ENCODE measurements around the gene RPS6KB1.
"Not testable (repeated sequence)": the region's sequence is repeated elsewhere in the genome, so short reads cannot be mapped to it uniquely, and the experiment has no call there.

RPS6KB1 gene
- total RNA-seq: 86.3 to 93.3 reads per million in 2 donors

DNA sequence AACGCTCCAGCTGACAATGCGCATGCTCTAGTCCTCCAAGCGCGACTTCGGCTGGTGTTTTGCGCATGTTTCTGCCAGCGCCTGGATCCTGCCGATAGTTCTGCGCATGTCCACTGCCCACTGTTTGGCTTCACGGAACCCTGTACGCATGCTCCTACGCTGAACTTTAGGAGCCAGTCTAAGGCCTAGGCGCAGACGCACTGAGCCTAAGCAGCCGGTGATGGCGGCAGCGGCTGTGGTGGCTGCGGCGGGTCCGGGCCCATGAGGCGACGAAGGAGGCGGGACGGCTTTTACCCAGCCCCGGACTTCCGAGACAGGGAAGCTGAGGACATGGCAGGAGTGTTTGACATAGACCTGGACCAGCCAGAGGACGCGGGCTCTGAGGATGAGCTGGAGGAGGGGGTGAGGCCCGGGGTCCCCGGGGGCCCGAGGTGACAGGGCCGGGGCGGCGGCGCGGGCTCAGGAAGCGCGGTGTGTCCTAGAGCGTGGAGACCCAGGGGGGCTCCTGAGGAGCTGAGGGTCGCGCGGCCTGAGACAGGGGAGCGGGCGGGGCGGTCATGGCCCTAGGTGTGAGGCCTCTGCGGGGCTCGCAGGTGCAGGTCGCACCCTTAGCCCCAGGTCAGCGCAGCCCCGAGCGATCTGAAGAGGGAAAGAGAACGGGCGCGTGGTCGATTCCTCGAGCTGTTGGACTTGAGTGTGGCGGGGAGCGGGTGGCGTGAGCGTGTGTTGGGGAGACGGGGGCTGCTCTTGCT lies at the start of gene RPS6KB1, which contains the start of gene TUBD1:
RPS6KB1 (plus strand) TSS at position 198 of the 752 bp plus-strand sequence; CDS start at position 262, 64 bp downstream.
TUBD1 (minus strand) TSS at position 20 of the 752 bp plus-strand sequence. CDS start 1,941 bp downstream, outside the sequence.
- DNase-seq: peak; percentile 78

DNA sequence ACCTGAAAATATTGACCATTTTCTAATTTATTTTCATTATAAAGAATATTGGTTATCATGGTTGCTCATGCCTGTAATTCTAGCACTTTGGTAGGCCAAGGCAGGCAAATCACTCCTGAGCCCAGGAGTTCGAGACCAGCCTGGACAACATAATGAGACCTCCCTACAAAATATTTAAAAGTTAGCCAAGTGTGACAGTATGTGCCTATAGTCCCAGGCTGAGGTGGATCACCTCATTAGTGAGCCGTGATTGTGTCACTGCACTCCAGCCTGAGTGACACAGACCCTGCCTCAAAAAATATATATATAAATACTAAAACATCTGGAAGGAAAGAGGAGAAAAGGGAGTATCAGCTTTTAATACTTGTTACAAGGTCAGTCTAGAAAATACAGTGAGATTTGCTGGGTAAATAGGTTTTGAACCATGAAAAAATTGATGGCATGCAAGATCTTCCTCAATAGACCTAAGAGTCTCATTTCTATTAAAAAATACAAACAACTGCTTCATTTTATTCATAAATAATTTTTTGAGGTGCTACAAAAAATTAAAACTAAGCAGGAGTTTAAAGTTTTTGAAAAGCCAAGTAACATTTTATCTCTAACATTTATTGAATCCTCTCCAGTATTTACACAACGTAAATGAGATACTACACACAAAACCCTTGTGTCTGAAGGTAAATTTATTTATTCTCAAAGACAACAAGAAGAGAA lies 47.9 kb upstream of the RPS6KB1 start:
- DNase-seq: no peak

GRCh38 chr17:59845595-59846393 lies 47.1 kb upstream of the RPS6KB1 start:
- no peak for DNase-seq

- no peak for DNase-seq
Observed at GRCh38 chr17:59846394-59847165, 46.3 kb upstream of the RPS6KB1 start.

- no peak for DNase-seq
Observed at GRCh38 chr17:59848385-59848668, 44.6 kb upstream of the RPS6KB1 start.

DNA sequence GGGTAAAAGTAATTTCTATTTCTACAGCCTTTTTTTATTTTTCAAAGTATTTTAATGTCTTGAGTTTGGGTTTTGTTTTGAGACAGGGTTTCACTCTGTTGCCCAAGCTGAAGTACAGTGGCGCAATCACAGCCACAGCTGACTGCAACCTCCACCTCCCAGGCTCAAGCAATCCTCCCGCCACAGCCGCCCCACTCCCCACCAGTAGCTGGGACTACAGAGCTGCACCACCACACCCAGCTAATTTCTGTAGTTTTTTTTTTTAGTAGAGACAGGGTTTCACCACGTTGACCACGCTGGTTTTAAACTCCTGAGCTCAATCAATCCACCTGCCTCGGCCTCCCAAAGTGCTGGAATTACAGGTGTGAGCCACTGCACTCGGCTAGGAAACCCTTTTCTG lies 44.1 kb upstream of the RPS6KB1 start:
- no peak for DNase-seq

DNA sequence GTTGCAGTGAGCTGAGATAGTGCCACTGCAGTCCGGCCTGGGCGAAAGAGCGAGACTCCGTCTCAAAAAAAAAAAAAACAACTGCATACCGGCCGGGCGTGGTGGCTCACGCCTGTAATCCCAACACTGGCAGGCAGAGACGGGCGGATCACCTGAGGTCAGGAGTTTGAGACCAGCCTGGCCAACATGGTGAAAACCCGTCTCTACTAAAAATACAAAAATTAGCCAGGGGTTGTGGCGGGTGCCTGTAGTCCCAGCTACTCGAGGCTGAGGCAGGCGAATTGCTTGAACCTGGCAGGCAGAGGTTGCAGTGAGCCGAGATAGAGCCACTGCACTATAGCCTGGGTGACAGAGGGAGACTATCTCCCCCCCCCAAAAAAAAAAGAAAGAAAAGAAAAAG lies 42.6 kb upstream of the RPS6KB1 start:
- DNase-seq: not testable (repeated sequence)

GRCh38 chr17:59851439-59852375 lies 41.2 kb upstream of the RPS6KB1 start:
- DNase-seq: no peak

GRCh38 chr17:59852847-59853167 lies 40.1 kb upstream of the RPS6KB1 start:
- not testable (repeated sequence) for DNase-seq

DNA sequence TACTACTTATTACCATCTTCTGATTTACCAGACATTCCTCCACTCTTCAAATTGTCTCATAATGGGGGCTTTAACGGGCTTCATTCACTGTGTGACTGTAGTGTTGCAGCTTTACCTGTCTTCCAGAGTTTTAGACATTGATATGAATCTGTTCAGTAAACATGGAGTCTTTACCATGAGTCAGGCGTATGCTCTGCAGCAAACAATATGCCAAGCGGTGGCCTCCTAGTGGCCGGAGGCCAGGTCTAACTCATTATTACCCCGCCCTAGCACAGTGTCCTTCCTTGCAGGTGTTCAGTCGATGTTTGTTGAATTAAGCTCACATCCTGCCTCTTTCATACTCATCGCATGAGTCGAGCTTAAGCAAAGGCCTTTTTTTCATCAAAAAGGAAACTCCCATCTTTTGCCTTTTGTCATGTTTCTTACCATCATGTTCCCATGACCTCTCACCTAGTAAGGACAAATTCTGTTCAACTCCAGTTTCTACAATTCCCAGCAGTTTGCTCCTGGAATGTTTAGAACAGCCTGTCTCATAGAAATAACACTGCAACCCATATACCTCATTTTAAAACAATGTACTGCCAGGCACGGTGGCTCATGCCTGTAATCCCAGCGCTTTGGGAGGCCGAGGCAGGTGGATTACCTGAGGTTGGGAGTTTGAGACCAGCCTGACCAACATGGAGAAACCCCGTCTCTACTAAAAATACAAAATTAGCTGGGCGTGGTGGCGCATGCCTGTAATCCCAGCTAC lies 39.6 kb upstream of the RPS6KB1 start:
- no peak for DNase-seq

- DNase-seq: not testable (repeated sequence)
Observed at GRCh38 chr17:59853919-59854729, 38.8 kb upstream of the RPS6KB1 start.

GRCh38 chr17:59856859-59857794 lies 35.8 kb upstream of the RPS6KB1 start:
- DNase-seq: no peak

- DNase-seq: no peak
Observed at GRCh38 chr17:59858167-59858816, 34.6 kb upstream of the RPS6KB1 start.

GRCh38 chr17:59858932-59859331 lies 34.0 kb upstream of the RPS6KB1 start:
- no peak for DNase-seq

GRCh38 chr17:59859444-59860025 lies 33.4 kb upstream of the RPS6KB1 start:
- DNase-seq: no peak

DNA sequence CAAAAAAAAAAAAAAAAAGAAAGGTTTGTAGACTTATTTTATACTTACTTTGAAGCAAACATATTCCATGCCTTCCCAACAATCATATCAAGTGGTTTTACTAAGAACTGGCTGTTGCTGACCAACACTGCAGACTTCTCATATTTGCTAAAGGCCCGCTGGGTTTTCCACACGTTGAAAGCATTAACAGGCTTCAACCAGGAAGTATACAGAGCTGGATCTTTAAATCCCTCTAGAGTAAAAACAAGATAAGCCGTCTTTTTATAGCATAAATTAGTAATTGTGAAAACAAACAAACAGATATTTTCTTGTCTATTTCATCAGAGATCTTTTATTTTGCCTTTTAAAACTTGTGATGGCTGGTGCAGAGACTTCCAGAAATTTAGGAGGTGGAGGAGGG lies 29.3 kb upstream of the RPS6KB1 start:
- no peak for DNase-seq

- no peak for DNase-seq
Observed at GRCh38 chr17:59869941-59870218, 23.0 kb upstream of the RPS6KB1 start.

GRCh38 chr17:59870482-59870881 lies 22.4 kb upstream of the RPS6KB1 start:
- no peak for DNase-seq

All from activated gamma-delta T cell (primary cell).